HG03175 (cell line): Measurements from ENCODE around the gene REEP6.
"Not testable (repeated sequence)": the region's sequence is repeated elsewhere in the genome, so short reads cannot be mapped to it uniquely, and the experiment has no call there.

Experiments
- ATAC-seq: cut with Tn5 transposase; IDR thresholded peaks from one replicate; pipeline ENCODE4 v1.9.1; 2021; ENCODE audit warnings: mild to moderate bottlenecking, moderate library complexity; ENCODE audit not compliant: unreplicated experiment

REEP6 gene

DNA sequence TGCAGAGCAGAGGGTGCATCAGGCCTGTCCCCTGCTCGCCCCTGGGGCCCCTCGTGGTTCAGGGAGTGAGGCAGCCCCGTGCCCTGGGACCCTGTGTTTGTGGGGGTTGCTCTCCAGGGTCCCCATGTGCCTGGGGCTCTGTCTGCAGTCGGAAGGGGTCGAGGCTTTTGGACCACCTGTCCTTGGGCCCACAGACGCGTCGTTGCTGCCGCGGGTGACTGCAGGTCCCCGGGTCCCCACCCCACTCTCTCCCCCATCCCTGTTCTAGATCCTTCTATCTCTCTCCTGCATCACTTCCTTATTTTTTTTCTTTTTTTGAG lies 2.7 kb upstream of the REEP6 start:
- no peak for ATAC-seq

DNA sequence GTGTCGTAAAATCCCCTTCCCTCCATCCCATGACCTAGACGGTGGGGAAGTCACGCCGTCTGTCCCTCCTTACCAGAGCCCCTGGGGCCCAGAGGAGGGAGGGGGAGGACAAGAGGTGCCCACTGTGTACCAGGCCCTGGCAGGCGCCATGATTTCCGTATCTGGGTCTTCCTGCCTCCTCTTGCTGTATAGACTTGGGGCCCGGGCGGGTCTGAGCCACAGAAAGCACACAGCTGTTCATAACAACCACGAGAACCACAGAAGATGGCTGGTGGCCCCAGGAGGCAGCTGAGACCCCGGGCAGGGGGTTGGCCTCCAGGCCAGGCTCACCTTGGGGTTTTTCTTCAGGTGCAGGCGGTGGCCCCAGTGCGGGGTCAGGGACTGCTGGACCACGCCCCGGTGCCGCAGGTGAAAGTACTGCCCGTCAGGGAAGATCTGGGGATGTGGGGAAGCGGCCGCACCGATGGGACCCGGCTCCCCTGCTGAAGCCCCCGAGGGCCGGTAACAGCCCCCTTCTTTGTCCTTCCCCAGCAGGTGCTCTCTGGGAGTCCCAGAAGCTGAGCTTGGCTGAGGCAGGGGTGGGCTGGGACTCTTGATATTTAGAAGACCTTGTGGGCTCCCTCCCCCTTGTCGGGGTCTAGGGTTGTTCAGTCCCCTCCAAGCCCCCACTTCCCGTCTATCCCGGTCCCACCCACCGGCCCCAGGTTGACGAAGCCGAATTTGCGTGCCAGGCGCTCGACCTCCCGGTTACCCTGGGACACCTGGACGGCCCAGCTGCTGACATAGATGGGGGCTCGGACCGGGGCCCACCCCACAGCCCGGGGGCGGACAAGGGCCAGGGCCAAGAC lies 1.3 kb upstream of the REEP6 start:
- no peak for ATAC-seq

DNA sequence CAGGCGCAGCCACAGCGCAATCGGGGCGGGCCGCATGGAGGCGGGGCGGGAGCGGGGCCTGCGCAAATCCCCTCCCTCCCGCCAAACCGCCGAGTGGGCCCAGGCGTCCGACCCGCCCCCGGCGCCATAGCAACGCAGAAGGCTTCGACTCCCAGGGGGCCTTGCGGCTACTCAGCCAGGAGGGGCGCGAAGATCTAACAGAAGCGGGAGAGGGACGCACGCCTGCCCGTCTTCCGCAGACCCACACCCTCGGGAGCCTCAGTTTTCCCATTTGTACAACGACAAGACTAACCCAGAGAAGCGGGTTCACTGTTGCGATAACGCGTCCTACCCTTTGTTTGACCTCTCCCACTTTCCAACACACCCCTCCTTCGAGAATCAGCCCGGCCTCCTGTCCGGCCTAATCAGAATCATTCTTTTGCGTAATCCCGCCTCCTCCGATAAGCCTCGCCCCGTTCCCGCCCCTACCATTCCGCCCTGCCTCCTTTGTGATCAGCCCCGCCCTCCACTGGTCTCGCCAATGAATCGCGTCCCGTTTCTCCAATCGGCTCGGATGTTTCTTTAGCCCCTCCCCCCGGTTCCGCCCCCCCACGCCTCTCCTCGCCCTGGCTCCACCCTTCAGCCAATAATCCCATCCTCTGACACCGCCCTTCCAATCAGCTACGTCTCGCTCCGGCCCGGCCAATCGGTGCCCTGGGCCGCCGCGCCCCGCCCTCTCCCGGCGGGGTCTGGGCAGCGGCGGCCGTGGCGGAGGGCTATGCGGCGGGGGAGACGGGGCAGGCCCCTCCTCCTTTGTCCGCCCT lies 469 bp upstream of the REEP6 start, which contains the start of gene PCSK4:
PCSK4 (minus strand) TSS at position 40 of the 803 bp plus-strand sequence; CDS start at position 36, 4 bp downstream.
- peak; percentile 86 for ATAC-seq

DNA sequence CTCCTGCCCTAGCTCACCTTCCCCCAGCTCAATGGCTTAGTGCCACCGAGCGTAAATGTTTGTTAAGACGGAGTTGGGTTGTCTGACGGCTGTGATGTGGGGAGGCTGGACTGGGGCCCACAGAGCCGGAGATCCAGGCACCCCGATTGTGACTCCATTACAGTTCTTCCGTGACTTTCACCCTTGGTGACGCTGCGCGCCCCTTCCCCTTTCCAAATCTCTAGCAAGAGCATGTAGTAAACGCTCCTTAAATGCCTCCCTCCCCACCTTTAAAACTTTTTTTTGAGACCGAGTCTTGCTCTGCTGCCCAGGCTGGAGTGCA lies 829 bp downstream of the REEP6 start:
- no peak for ATAC-seq

DNA sequence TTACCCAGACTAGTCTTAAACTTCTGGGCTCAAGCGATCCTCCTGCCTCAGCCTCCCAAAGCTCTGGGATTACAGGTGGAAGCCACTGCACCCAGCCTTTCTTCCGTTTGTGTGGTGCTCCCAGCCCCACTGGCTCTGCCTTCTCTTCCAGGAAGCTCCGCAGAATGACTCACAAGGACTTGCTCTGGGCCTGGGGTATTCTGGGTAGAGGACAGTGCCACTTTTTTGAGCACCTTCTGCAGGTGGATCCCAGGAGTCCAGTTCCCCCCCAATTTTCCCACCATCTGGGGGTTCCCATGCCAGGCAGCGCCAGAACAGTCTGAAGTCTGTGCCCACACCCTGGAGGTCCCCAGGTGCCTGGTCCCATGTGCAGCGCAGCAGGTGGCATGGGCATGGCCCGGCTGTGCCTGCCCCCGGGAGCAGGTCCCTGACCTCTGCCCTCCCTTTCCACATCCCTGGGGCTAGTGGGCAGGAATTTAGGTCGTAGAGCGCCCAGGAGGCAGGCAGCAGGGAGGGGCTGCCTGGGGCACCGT lies 1.6 kb downstream of the REEP6 start:
- no peak for ATAC-seq

DNA sequence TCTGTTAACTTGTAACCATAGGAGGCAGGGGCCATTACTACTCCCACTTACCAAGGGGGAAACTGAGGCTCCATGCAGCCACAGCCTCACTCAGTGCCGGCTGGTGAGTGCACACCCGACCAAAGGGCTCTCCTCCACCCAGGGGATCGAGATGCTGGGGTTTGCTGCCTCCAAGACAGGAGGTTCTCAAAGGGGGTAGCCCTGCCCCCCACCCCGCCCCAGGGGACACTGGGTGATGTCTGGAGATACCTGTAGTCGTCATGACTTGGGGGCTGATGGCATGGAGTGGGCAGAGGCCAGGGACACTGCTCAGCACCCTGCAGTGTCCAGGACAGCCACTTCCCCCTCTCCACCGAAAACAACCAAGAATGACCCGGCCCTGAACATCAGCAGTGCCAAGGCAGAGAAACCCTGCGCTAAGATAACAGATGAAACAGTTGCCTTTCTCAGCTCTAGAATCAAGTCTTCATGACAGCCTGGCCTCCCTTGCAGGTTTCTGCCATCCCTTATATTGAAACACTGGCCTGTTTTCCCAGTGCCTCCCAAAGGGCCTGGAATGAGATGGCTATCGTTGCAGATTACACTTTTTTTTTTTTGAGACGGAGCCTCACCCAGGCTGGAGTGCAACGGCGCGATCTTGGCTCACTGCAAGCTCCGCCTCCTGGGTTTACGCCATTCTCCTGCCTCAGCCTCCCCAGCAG lies 3.3 kb downstream of the REEP6 start:
- no peak for ATAC-seq

DNA sequence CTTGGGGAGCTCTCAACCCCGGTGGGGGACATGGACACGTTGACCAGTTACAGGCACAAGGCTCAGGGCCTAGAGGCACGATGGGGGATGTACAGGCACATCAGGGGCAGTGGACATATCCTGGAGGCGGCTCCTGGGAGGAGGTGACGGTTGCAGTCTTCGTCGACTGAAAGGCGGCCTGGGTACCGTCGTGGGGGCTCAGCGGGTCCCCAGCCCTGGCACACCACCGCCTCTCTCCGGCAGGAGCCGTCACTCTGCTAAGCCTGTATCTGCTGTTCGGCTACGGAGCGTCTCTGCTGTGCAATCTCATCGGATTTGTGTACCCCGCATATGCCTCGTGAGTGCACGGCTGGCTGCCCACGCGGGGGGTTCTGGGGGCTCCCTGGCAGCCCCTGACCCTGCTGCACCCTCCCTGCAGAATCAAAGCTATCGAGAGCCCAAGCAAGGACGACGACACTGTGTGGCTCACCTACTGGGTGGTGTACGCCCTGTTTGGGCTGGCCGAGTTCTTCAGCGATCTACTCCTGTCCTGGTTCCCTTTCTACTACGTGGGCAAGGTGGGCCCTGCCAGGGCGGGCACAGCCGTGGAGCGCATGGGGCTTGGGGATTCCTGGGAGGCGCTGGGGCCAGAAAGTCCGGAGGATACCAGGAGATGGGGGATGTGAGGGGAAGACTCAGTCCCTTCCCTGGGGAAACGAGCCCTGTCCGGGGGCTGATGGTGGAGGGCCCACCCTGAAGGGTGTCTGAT lies 4.2 kb downstream of the REEP6 start:
- ATAC-seq: no peak

DNA sequence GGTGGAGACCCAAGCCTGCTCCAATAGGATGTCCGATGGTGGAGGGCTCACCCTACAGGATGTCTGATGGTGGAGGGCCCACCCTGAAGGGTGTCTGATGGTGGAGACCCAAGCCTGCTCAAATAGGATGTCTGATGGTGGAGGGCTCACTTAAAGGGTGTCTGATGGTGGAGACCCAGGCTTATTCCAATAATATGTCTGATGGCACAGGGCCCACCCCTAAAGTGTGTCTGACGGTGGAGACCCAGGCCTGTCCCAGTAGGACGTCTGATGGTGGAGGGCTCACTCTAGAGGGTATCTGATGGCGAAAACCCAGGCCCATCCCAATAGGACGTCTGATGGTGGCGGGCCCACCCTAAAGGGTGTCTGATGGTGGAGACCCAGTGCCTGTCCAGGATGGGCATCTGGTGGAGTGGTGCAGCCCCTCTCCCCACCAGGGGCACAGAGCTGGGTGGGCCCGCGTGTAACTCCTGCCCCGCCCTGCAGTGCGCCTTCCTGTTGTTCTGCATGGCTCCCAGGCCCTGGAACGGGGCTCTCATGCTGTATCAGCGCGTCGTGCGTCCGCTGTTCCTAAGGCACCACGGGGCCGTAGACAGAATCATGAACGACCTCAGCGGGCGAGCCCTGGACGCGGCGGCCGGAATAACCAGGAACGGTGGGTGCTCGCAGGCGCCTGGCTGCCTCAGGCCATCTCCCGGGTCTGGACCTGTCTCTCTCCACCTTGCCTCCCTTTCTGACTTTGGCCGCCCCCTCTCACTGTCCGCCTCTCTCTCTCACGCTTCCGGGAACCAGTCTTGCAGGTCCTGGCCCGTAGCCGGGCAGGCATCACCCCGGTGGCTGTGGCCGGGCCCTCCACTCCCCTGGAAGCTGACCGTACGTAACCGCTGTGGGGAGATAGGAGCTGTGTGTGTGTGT lies 5.1 kb downstream of the REEP6 start:
- ATAC-seq: no peak

DNA sequence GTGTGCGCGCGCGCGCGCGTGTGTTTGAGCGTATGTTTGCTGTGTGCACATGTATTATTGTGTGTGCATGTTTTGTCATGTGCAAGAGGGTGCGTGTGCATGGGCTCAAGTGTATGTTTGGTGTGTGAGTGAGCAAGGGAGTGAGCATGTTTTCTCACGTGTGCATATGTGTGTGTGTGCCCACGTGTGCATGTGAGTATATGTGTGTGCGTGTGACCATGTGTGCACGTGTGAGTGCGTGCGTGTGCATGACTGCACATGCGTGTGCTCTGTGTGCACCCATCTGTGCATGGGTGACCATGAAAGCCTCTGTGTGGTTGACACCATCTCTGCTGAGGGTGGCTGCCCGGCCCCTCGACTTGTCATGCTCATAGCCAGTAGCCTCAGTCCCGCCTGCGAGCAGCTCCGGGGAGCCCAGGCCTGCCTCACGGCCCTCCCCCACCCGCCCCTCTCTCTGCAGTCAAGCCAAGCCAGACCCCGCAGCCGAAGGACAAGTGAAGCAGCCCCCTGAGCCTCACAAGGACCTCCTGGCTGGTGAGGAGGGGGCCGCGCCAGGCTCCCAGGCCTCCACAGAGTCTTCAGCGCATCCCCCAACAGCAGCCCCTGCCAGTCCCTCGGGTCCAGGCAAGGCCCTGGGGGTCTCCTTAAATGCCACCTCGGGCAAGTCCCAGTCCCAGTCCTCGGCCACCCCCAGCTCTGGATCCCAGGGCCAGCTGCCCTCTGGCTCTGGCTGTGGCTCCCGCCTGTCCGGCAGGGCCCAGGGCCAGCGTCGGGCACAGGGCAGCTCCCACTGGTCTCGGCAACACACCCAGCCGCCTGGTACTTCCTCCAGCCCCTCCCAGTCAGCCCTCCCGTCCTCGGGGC lies 6.0 kb downstream of the REEP6 start:
- ATAC-seq: no peak

GRCh38 chr19:1497578-1498235 lies 6.7 kb downstream of the REEP6 start:
- ATAC-seq: no peak

- ATAC-seq: not testable (repeated sequence)
Observed at GRCh38 chr19:1499231-1499630, 8.2 kb downstream of the REEP6 start.

- ATAC-seq: no peak
Observed at GRCh38 chr19:1501200-1501595, 10.2 kb downstream of the REEP6 start.

- no peak for ATAC-seq
Observed at GRCh38 chr19:1502433-1503088, 11.6 kb downstream of the REEP6 start.

GRCh38 chr19:1503089-1503924 lies 12.3 kb downstream of the REEP6 start:
- ATAC-seq: no peak

DNA sequence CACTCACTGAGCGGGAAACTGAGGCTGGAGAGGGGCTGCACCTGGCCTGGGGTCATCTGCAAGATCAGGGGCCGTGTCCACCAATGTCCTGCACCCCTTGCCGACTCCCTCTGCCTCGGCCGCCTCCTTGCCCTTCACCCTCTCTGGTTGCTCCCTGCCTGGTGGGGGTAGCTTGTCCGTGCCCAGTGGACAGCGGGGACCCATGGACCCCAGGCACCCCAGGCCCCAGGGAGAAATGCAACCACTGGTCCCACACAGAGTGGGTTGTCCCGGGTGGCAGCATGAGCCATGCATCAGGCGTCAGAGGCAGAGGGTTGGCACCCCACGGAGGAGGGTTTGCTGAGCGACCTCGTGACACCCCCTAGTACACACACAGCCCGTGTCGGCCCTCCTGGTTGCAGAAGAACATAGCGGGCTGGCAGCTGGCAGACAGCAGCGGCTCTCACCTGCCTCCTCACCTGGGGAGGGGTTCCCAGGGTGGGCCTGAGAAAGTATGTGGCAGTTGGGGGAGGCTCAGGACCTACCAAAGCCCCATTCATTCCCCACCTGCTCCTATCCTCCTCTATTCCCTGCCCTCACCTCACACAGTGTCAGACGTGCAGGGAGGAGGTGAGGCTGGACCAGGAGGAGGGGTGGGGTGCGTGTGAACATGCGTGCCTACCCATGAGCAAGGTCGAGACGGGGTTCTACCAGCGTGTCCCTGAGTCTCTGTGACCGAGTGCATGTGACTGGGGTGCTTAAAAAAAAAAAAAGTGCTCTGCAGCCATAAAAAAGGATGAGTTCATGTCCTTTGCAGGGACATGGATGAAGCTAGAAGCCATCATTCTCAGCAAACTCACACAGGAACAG lies 13.2 kb downstream of the REEP6 start:
- no peak for ATAC-seq

DNA sequence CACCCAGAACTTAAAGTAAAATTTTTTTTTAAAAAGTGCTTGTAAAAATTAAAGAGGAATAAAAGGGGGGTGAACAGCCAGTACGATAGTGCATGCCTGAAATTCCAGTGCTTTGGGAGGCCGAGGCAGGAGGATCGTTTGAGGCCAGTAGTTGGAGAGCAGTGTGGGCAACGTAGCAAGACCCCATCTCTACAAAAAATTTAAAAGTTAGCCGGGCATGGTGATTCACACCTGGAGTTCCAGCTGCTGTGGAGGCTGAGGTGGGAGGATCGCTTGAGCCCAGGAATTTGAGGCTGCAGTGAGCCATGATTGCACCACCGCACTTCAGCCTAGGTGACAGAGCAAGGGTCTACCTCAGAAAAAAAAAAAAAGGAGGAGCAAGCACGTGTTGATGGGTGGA lies 14.0 kb downstream of the REEP6 start:
- ATAC-seq: no peak
